H9 (cell line): Measurements from ENCODE around the gene DMKN. TPM values are rescaled to one million over a fixed set of nuclear protein-coding genes. Genes with fewer than 3 reads are reported as not detected.

ENCODE experiments used
- DNase-seq: peaks from one replicate; pipeline ENCODE4 v3.0.0-alpha.2; 2017
- H2AFZ ChIP-seq: one replicate; pipeline ENCODE4 v1.6.1; 2013; ENCODE audit warnings: mild to moderate bottlenecking, low read length, control low read depth, moderate library complexity
- H2AK5ac ChIP-seq: 2 replicates; pipeline ENCODE4 v1.6.1; 2013; ENCODE audit warnings: low read length, control low read depth, mixed read lengths; ENCODE audit not compliant: insufficient read length
- H2BK120ac ChIP-seq: one replicate; pipeline ENCODE4 v1.6.1; 2013; ENCODE audit warnings: low read depth, mild to moderate bottlenecking, low read length, control low read depth, inconsistent platforms; ENCODE audit not compliant: poor library complexity, severe bottlenecking
- H2BK12ac ChIP-seq: 2 replicates; pipeline ENCODE4 v1.6.1; 2013; ENCODE audit warnings: low read length, control low read depth, mixed read lengths, low read depth; ENCODE audit not compliant: insufficient read length
- H2BK15ac ChIP-seq: 2 replicates; pipeline ENCODE4 v1.6.1; 2013; ENCODE audit warnings: low read depth, low read length, control low read depth
- H2BK20ac ChIP-seq: one replicate; pipeline ENCODE4 v1.6.1; 2013; ENCODE audit warnings: low read depth, mild to moderate bottlenecking, low read length, control low read depth, inconsistent platforms; ENCODE audit not compliant: poor library complexity, severe bottlenecking
- H2BK5ac ChIP-seq: 2 replicates; pipeline ENCODE4 v1.6.1; 2013; ENCODE audit warnings: low read length, control low read depth, mixed read lengths; ENCODE audit not compliant: insufficient read length
- H3K14ac ChIP-seq: 2 replicates; pipeline ENCODE4 v1.6.1; 2013; ENCODE audit warnings: low read length, control low read depth; ENCODE audit not compliant: insufficient read depth
- H3K18ac ChIP-seq: 2 replicates; pipeline ENCODE4 v1.6.1; 2013; ENCODE audit warnings: low read depth, mild to moderate bottlenecking, mixed read lengths, low read length, control low read depth; ENCODE audit not compliant: insufficient read length
- H3K23ac ChIP-seq: 2 replicates; pipeline ENCODE4 v1.6.1; 2013; ENCODE audit warnings: low read length, control low read depth, mixed read lengths, low read depth; ENCODE audit not compliant: insufficient read length
- H3K23me2 ChIP-seq: 2 replicates; pipeline ENCODE4 v1.6.1; 2013; ENCODE audit warnings: low read depth, mild to moderate bottlenecking, mixed read lengths, low read length, control low read depth; ENCODE audit not compliant: insufficient read length, poor library complexity, severe bottlenecking
- H3K27ac ChIP-seq: 2 replicates; pipeline ENCODE4 v1.5.1; 2013; ENCODE audit warnings: low read length, control low read depth, mixed read lengths, low read depth; ENCODE audit not compliant: insufficient read length
- H3K27me3 ChIP-seq: 2 replicates; pipeline ENCODE4 v1.6.1; 2013; ENCODE audit warnings: low read length, control low read depth, inconsistent platforms; ENCODE audit not compliant: insufficient read depth
- H3K4ac ChIP-seq: 2 replicates; pipeline ENCODE4 v1.6.1; 2013; ENCODE audit warnings: low read depth, mild to moderate bottlenecking, control low read depth, inconsistent platforms, low read length, moderate library complexity
- H3K4me1 ChIP-seq: 2 replicates; pipeline ENCODE4 v1.6.1; 2013; ENCODE audit warnings: low read length, control low read depth, inconsistent platforms; ENCODE audit not compliant: insufficient read depth
- H3K4me2 ChIP-seq: 2 replicates; pipeline ENCODE4 v1.6.1; 2013; ENCODE audit warnings: low read length, control low read depth, mixed read lengths; ENCODE audit not compliant: insufficient read length, insufficient read depth
- H3K56ac ChIP-seq: 2 replicates; pipeline ENCODE4 v1.6.1; 2013; ENCODE audit warnings: low read depth, mild to moderate bottlenecking, mixed read lengths, low read length, control low read depth; ENCODE audit not compliant: insufficient read length
- H3K79me1 ChIP-seq: 2 replicates; pipeline ENCODE4 v1.6.1; 2013; ENCODE audit warnings: low read depth, mild to moderate bottlenecking, moderate library complexity, low read length, control low read depth, inconsistent platforms; ENCODE audit not compliant: insufficient read depth, poor library complexity, severe bottlenecking
- H3K79me2 ChIP-seq: 2 replicates; pipeline ENCODE4 v1.6.1; 2013; ENCODE audit warnings: low read length, control low read depth, inconsistent platforms; ENCODE audit not compliant: insufficient read depth
- H3K9ac ChIP-seq: 2 replicates; pipeline ENCODE4 v1.6.1; 2013; ENCODE audit warnings: low read length, control low read depth, mixed read lengths; ENCODE audit not compliant: insufficient read length; ENCODE audit errors: extremely low read depth
- H3K9me3 ChIP-seq: one replicate; pipeline ENCODE4 v1.6.1; 2013; ENCODE audit warnings: low read depth, low read length, inconsistent platforms; ENCODE audit not compliant: control insufficient read depth
- H3T11ph ChIP-seq: one replicate; pipeline ENCODE4 v1.6.1; 2013; ENCODE audit warnings: mild to moderate bottlenecking, low read length, control low read depth, inconsistent platforms
- H4K20me1 ChIP-seq: one replicate; pipeline ENCODE4 v1.6.1; 2013; ENCODE audit not compliant: control insufficient read depth, insufficient read length, insufficient read depth
- H4K5ac ChIP-seq: 2 replicates; pipeline ENCODE4 v1.6.1; 2013; ENCODE audit warnings: low read depth, mild to moderate bottlenecking, mixed read lengths, low read length, control low read depth; ENCODE audit not compliant: insufficient read length
- H4K8ac ChIP-seq: replicated peaks from 2 replicates; pipeline ENCODE4 v1.6.1; 2013; ENCODE audit warnings: low read length, control low read depth, mixed read lengths, low read depth; ENCODE audit not compliant: insufficient read length
- H4K91ac ChIP-seq: 2 replicates; pipeline ENCODE4 v1.6.1; 2013; ENCODE audit warnings: low read depth, mild to moderate bottlenecking, moderate library complexity, mixed read lengths, low read length, control low read depth; ENCODE audit not compliant: insufficient read length
- H3K27ac Mint-ChIP-seq, 3 experiments: 2 replicates in 2 of 3; 3 replicates in 1 of 3; pipeline ENCODE4 v1.8.0; 2020 to 2021; ENCODE audit warnings: mixed read lengths in 3 of 3, mild to moderate bottlenecking in 1 of 3, moderate library complexity in 1 of 3
- H3K27me3 Mint-ChIP-seq: 2 replicates; pipeline ENCODE4 v1.8.0; 2021; ENCODE audit warnings: low read depth, mild to moderate bottlenecking, moderate library complexity, mixed read lengths
- H3K36me3 Mint-ChIP-seq, 3 experiments: 2 replicates in 2 of 3; 3 replicates in 1 of 3; pipeline ENCODE4 v1.8.0; 2020 to 2021; ENCODE audit warnings: low read depth in 3 of 3, mixed read lengths in 3 of 3; ENCODE audit not compliant: insufficient read depth in 1 of 3
- H3K4me1 Mint-ChIP-seq, 2 experiments: 2 replicates each; pipeline ENCODE4 v1.8.0; 2020; ENCODE audit warnings: mixed read lengths in 2 of 2
- H3K4me3 Mint-ChIP-seq, 2 experiments: 2 replicates in 1 of 2; 3 replicates in 1 of 2; pipeline ENCODE4 v1.8.0; 2020 to 2021; ENCODE audit warnings: mild to moderate bottlenecking in 2 of 2, mixed read lengths in 2 of 2, moderate library complexity in 1 of 2
- H3K9me3 Mint-ChIP-seq, 2 experiments: 2 replicates in 1 of 2; 3 replicates in 1 of 2; pipeline ENCODE4 v1.8.0; 2020; ENCODE audit warnings: mild to moderate bottlenecking in 2 of 2, mixed read lengths in 2 of 2, moderate library complexity in 1 of 2
- WGBS: extraction: QIAGEN DNeasy Blood & Tissue Kit; methylation state at CpG from one replicate; pipeline ENCODE4 v1.1.7; 2013; ENCODE audit warnings: missing lambda C conversion rate, low lambda C conversion rate, mixed read lengths; ENCODE audit not compliant: insufficient read length; ENCODE audit errors: extremely low coverage; 5-methylcytosine and 5-hydroxymethylcytosine counted together
- long read RNA-seq: library from polyadenylated mRNA; unstranded; transcript quantifications from one replicate; pipeline ENCODE4 v2.0.0, GENCODE V29; 2020
- total RNA-seq: library from RNA; stranded (reverse); gene quantifications from 2 replicates; pipeline ENCODE4 v1.2.1, GENCODE V29; 2021
- TF ChIP-seq, protein P1 (sequence below): fragments of 200-600 bp; sonication (generic); conservative IDR thresholded peaks from 3 replicates; pipeline ENCODE4 v1.8.0; 2021; ENCODE audit warnings: antibody characterized with exemption, mild to moderate bottlenecking

The DMKN gene, protein sequence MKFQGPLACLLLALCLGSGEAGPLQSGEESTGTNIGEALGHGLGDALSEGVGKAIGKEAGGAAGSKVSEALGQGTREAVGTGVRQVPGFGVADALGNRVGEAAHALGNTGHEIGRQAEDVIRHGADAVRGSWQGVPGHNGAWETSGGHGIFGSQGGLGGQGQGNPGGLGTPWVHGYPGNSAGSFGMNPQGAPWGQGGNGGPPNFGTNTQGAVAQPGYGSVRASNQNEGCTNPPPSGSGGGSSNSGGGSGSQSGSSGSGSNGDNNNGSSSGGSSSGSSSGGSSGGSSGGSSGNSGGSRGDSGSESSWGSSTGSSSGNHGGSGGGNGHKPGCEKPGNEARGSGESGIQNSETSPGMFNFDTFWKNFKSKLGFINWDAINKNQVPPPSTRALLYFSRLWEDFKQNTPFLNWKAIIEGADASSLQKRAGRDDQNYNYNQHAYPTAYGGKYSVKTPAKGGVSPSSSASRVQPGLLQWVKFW
- total RNA-seq: 267 and 278 TPM in 2 replicates
- long read RNA-seq, transcript DMKN-205 (12 exons, 867 nt): major isoform, 14 of 189 reads
- long read RNA-seq, transcript DMKN-211 (11 exons, 848 nt): minor isoform, 6 of 189 reads
- long read RNA-seq, transcript DMKN-245 (5 exons, 441 nt): minor isoform, 6 of 189 reads
- long read RNA-seq, transcript DMKN-239 (5 exons, 577 nt): minor isoform, 5 of 189 reads
- long read RNA-seq, partial matches to known transcripts: 17 of 189 reads
- long read RNA-seq, other reads (novel, unspliced or antisense): 123 of 189 reads

DNA sequence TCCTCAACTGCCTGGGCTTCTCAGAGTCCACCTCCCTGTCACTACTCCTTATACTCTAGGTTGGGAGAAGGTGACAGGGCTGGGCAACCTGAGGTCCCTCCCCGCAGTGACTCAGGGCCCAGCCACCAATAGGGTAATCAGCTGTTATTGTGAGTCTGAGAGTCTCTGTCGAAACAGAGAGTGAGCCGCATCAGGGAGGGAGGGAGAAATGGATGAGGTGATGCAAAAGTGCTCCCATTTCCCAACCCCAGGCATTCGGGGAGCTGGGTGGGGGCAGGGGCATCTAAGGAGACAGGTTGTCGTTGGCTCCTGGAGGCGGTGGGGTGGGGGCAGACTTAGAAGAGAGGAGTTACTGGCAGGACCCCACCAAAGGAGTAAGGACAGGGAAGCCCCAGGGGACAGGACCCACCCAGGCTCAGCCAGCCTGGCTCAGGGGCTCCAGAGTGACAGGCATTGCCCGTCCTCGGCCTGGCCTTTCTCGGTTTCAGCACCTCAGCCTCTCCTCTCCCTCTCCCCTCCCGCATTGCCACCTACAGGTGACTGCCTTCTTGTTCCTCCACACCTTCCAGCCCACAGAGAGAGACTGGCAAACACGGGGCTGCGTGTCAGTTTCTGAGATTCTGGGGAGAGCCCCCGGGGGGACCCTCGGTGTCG, at the start of gene DMKN:
Gene DMKN (minus strand): TSS at position 22 of the 654 bp plus-strand sequence. CDS start 174 bp downstream, outside the sequence.
- no peak within 1 kb of the TSS for H3K27ac ChIP-seq
- H4K20me1 ChIP-seq: no peaks in the 10 kb centered on the region
- H2BK120ac ChIP-seq: no peak within 1 kb of the TSS
- peaks cover 15 to 34% of the 10 kb centered on the region in 2 experiments for H3K4me1 Mint-ChIP-seq
- H4K91ac ChIP-seq: no peak within 1 kb of the TSS
- no peaks in the 10 kb centered on the region for H3K79me1 ChIP-seq
- H3K4me2 ChIP-seq: peak within 1 kb of the TSS; percentile 43
- peaks cover 12% of the 10 kb centered on the region for H3K23me2 ChIP-seq
- H3K4me1 ChIP-seq: no peaks in the 10 kb centered on the region
- H3K79me2 ChIP-seq: no peaks in the 10 kb centered on the region; the same call in 1 of the 2 replicates
- TF ChIP-seq, protein P1, sequence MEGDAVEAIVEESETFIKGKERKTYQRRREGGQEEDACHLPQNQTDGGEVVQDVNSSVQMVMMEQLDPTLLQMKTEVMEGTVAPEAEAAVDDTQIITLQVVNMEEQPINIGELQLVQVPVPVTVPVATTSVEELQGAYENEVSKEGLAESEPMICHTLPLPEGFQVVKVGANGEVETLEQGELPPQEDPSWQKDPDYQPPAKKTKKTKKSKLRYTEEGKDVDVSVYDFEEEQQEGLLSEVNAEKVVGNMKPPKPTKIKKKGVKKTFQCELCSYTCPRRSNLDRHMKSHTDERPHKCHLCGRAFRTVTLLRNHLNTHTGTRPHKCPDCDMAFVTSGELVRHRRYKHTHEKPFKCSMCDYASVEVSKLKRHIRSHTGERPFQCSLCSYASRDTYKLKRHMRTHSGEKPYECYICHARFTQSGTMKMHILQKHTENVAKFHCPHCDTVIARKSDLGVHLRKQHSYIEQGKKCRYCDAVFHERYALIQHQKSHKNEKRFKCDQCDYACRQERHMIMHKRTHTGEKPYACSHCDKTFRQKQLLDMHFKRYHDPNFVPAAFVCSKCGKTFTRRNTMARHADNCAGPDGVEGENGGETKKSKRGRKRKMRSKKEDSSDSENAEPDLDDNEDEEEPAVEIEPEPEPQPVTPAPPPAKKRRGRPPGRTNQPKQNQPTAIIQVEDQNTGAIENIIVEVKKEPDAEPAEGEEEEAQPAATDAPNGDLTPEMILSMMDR: peak; percentile 47; the same call in 2 of the 3 replicates
- no peak within 1 kb of the TSS for H4K5ac ChIP-seq
- DNase-seq: peak; percentile 61
- H3K18ac ChIP-seq: no peak within 1 kb of the TSS
- peak within 1 kb of the TSS in 1 of 2 experiments; percentile 47; a peak in 3 of 5 replicates for H3K4me3 Mint-ChIP-seq
- no peak within 1 kb of the TSS for H3K4ac ChIP-seq
- no peaks in the 10 kb centered on the region for H3K9me3 ChIP-seq
- no peak within 1 kb of the TSS for H3K56ac ChIP-seq
- no peak within 1 kb of the TSS for H2BK12ac ChIP-seq
- no peak within 1 kb of the TSS for H2BK20ac ChIP-seq
- H3K27ac Mint-ChIP-seq: peak within 1 kb of the TSS in 2 of 3 experiments; percentile 3 to 44; a peak in 3 of 7 replicates
- no peak within 1 kb of the TSS for H4K8ac ChIP-seq
- WGBS: no CpG with 5 or more reads among the region's 15 CpGs
- H3K9me3 Mint-ChIP-seq: no peaks in the 10 kb centered on the region; a peak in 1 of 5 replicates
- peaks cover 31% of the 10 kb centered on the region for H3K27me3 Mint-ChIP-seq
- no peak within 1 kb of the TSS for H2BK5ac ChIP-seq
- H3K27me3 ChIP-seq: no peaks in the 10 kb centered on the region; the same call in none of the 2 replicates
- no peak within 1 kb of the TSS for H2BK15ac ChIP-seq
- no peak within 1 kb of the TSS for H3T11ph ChIP-seq
- no peak within 1 kb of the TSS for H3K9ac ChIP-seq
- H3K36me3 Mint-ChIP-seq: no peaks in the 10 kb centered on the region; a peak in 2 of 7 replicates
- no peak within 1 kb of the TSS for H3K23ac ChIP-seq
- H3K14ac ChIP-seq: no peak within 1 kb of the TSS; the same call in 1 of the 2 replicates
- no peak within 1 kb of the TSS for H2AFZ ChIP-seq
- no peak within 1 kb of the TSS for H2AK5ac ChIP-seq
